ENCODE data around the gene PRPF40B.

PRPF40B gene

DNA sequence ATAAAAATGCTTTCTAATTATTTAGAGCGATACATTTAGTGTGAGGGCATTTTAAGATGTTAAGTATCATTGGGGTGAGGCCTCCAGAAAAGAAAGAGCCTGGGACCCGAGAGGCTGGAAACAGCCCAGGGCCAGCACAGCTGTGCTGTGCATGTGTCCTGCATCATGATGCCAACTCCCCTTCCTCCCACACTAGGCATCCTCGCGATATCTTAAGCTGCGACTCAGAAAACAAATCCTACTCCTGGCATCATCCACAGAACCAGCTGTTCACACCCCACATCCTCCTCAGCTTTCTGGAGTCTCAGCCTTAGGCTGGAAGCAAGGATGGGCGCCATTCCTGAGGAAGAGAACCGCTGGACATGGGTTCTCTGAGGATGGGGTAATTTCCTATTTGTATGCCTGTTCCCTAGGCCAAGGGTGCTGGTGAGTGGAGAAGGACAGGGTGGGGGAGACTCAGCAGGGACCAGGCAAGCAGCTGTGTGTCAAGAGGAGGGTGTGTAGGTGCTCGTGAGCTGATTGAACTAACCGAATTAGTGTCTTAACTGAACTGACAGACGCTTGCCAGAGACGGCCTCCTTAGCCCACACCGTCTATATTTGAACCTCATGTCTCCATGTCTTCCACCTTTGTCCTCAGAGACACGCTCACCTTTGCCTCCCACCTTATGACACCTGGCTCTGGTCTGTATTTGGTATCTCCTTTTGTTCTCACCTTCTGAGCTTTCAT, 39.8 kb upstream of the PRPF40B start:
- TF ChIP-seq, protein P1, sequence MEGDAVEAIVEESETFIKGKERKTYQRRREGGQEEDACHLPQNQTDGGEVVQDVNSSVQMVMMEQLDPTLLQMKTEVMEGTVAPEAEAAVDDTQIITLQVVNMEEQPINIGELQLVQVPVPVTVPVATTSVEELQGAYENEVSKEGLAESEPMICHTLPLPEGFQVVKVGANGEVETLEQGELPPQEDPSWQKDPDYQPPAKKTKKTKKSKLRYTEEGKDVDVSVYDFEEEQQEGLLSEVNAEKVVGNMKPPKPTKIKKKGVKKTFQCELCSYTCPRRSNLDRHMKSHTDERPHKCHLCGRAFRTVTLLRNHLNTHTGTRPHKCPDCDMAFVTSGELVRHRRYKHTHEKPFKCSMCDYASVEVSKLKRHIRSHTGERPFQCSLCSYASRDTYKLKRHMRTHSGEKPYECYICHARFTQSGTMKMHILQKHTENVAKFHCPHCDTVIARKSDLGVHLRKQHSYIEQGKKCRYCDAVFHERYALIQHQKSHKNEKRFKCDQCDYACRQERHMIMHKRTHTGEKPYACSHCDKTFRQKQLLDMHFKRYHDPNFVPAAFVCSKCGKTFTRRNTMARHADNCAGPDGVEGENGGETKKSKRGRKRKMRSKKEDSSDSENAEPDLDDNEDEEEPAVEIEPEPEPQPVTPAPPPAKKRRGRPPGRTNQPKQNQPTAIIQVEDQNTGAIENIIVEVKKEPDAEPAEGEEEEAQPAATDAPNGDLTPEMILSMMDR (IDR thresholded peaks at IDR 0.05): no peak
- TF ChIP-seq ZFX (IDR thresholded peaks at IDR 0.05; ENCODE audit: borderline replicate concordance): no peak
- H3K27ac ChIP-seq: peak overlapping the region; percentile 14; the same call in 1 of the 2 replicates

DNA sequence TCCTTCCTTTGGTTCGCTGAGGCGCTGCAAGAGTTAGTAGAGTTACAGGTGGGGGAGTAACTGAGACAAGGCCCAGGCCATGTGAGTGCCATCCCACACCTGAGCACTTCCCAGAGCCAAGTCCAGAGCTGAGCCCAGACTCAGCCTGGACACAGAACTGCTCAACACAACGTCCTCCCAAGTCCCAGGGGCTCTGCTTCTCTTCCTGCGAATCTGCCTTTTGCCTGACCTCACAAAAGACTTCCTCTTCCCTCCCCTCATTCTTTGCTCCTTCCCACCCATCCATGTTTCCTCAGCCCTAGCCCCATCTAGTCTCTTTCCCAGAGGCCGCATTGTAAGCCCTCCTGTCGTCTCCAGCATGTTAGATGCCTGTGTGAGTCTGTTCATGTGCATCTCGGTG, 38.8 kb upstream of the PRPF40B start:
- TF ChIP-seq, protein P1 (IDR thresholded peaks at IDR 0.05): no peak
- no peak for TF ChIP-seq ZFX (IDR thresholded peaks at IDR 0.05; ENCODE audit: borderline replicate concordance)
- no peak overlapping the region for H3K27ac ChIP-seq

DNA sequence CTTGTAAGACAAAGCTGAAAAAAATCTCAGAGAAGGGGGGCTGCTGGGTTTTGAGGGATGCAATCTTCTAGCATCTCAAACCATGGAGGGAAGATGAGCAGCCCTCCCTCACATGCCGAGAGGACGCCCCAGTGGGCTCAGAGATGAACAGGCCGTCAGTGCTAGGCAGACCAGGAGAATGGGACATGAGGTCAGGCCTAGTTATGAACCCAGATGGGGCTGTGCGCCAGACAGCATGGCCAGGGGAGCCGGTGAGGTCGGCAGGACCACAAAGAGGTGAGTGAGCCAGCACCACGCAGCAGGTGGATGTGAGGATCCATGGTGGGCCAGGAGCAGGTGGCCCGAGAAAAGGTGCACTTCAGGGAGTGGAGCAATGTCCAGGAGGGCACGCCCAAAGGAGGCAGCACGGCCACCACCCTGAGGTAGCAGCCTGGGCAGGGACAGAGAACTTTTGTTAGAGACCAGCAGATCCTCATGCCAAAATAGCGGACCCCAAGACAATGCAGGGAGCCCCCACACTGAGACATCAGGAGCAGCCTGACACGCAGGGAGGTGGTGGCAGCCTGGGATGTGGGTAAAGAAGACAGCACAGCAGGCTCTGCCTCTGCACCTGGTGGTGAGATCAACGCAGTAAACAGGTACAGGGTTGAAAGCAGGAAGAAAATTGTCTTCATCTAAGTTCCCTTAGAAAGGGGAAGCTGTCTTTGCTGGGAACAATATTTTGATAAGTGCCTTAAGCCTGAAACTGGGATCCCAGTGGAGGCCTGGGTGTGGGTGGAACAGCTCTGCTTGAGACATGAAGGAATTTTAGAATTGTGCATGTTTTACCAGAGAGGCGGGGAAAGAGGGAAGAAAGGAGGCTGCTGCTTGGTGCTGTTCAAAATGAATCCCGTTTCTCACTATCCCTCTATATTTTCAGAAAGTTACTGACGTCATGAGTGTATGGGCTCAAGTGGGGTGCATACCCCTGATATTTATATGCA, 37.6 kb upstream of the PRPF40B start:
- no peak overlapping the region for H3K27ac ChIP-seq
- TF ChIP-seq ZFX (IDR thresholded peaks at IDR 0.05; ENCODE audit: borderline replicate concordance): no peak
- TF ChIP-seq, protein P1 (IDR thresholded peaks at IDR 0.05): no peak

DNA sequence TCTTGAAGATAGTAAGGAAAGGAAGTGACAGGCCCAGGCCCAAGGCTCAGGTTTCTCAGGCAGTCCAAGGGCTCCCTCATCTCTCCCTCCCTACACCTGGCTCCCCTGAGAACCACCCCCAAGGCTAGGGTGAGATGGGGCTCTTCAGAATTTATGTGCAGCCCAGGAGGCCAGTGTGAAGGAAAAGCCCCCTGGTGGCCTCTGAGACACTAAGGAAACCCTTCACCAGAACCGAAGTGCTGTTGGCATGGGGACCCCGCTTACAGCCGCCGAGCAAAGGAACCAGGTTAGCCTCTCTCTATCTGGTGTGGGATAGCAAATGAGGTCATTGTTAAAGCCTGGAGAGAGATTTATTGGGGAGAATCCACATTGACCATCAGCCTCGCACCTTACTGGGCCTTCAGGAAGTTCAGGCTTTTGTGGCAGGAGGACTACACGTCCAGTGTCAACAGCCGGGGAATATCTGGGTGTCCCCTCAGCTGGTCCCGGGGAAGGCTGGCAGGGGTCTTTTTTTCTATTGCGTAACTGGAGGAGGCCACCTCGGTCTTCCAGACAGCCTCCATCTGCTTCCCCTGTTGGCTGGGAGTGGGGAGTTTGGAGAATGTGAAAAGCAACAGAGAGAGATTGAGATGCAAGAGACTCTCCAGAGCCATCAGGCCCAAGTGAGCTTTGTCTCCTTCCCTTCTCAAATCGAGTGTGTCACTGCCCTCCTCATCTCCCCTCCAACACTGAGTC, 36.0 kb upstream of the PRPF40B start:
- TF ChIP-seq ZFX (IDR thresholded peaks at IDR 0.05; ENCODE audit: borderline replicate concordance): no peak
- TF ChIP-seq, protein P1 (IDR thresholded peaks at IDR 0.05): 0 out of 2 replicates have a peak, but pooled peaks have one; percentile 7
- H3K27ac ChIP-seq: no peak overlapping the region

DNA sequence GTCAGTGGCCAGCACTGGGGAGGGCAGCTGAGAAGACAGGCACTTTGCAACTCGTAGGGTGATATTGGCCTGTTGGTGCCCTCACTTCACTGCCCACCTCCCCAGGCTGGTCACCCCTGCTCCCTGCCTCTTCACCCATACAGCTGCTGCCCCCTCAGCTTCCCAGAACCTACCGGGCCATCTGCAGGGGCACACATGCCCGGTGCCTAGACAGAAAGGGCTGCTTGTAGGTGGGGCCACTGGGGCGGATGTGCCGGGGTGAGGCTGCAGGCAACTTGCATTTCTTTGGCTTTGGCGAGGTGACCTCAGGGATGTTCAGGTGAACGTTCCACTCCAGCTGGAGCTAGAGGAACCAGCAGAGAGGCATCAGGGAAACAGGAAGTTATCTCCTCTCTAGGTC, 35.1 kb upstream of the PRPF40B start:
- no peak overlapping the region for H3K27ac ChIP-seq
- TF ChIP-seq, protein P1 (IDR thresholded peaks at IDR 0.05): no peak
- TF ChIP-seq ZFX (IDR thresholded peaks at IDR 0.05; ENCODE audit: borderline replicate concordance): no peak

DNA sequence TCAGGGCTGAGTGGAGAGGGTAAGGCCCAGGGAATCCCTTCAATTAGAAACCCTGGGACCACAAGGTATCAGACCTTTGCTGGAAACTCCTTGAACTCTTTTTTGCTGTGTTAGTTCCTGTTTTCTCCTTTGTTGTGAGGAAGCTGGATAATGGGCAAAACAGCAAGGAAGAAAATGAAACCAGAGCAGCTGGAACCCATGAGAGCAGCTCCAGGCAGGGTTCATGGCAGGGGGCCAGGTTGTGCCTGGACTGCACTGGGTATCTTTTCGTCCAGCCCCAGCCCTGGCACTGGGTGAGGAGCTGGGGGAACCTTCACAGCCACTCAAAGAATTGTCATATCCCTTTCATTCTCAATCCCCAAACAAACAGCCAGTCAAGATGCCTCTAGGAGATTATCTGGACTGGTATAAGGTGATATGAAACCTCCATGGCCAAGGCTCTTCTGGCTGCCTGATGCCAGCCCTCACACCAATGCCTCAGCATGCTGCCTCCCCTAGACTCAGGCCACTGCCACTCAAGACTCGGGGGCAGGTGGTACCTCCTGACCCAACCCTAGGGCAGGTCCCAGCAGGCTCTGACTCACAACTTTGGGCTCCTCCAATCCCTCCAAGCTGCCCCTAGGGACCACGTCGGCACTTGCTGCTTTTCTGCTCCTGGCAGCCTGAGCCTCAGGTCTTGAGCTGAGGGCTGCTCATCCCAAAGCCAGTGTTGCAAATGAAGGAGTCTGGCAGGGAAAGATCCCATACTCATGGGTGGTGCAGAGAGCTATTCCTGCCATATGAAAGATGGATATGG, 34.4 kb upstream of the PRPF40B start:
- H3K27ac ChIP-seq: no peak overlapping the region
- no peak for TF ChIP-seq ZFX (IDR thresholded peaks at IDR 0.05; ENCODE audit: borderline replicate concordance)
- TF ChIP-seq, protein P1 (IDR thresholded peaks at IDR 0.05): no peak
